HepG2 (cell line): ENCODE data around the gene MRPL3.

ENCODE experiments used
- HDAC6 ChIP-seq: fragments of 200-600 bp; sonication (generic); IDR thresholded peaks from 2 replicates; pipeline ENCODE4 v1.7.0; 2017; ENCODE audit warnings: mild to moderate bottlenecking, antibody characterized with exemption, low read length, low read depth
- NFE2L1 ChIP-seq: sonication (generic); formaldehyde crosslinking; IDR thresholded peaks from 2 replicates; pipeline ENCODE4 v1.4.0; 2020; ENCODE audit warnings: missing genetic modification reagents, mild to moderate bottlenecking, borderline replicate concordance
- SIN3A ChIP-seq: IDR thresholded peaks from 2 replicates; pipeline ENCODE4 v1.6.1; 2011; ENCODE audit warnings: low read depth, mild to moderate bottlenecking, control low read depth, low read length, borderline replicate concordance
- ZNF883 ChIP-seq: sonication (generic); formaldehyde crosslinking; IDR thresholded peaks from 2 replicates; pipeline ENCODE4 v1.5.1; 2020; ENCODE audit warnings: mild to moderate bottlenecking, missing genetic modification reagents; ENCODE audit errors: not compliant biosample characterization
- TF ChIP-seq, protein P1 (sequence below): sonication (generic); formaldehyde crosslinking; IDR thresholded peaks from 2 replicates; pipeline ENCODE4 v1.5.0; 2020; ENCODE audit warnings: missing genetic modification reagents

GRCh38 chr3:131549340-131549739, 46.6 kb upstream of the MRPL3 start:
- TF ChIP-seq ZNF883, result no peak
- TF ChIP-seq SIN3A, result no peak
- TF ChIP-seq NFE2L1 (CRISPR knock-in tag), result no peak
- TF ChIP-seq, protein P1, sequence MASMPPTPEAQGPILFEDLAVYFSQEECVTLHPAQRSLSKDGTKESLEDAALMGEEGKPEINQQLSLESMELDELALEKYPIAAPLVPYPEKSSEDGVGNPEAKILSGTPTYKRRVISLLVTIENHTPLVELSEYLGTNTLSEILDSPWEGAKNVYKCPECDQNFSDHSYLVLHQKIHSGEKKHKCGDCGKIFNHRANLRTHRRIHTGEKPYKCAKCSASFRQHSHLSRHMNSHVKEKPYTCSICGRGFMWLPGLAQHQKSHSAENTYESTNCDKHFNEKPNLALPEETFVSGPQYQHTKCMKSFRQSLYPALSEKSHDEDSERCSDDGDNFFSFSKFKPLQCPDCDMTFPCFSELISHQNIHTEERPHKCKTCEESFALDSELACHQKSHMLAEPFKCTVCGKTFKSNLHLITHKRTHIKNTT (CRISPR knock-in tag), result no peak
- TF ChIP-seq HDAC6, result no peak
